MM.1S (cell line): ENCODE results near the gene HIPK3.

Experiments used
- EZH2 ChIP-seq: fragments of 300-600 bp; sonication (generic); optimal IDR thresholded peaks from 2 replicates; pipeline ENCODE3; 2017; ENCODE audit warnings: low read depth, mild to moderate bottlenecking, antibody characterized with exemption, low read length, mixed read lengths
- EZH2phosphoT487 ChIP-seq: fragments of 300-600 bp; sonication (generic); IDR thresholded peaks from 2 replicates; pipeline ENCODE4 v1.6.1; 2018; ENCODE audit warnings: antibody characterized with exemption, low read length
- TF ChIP-seq, protein P1 (sequence below): fragments of 300-600 bp; sonication (generic); IDR thresholded peaks from 2 replicates; pipeline ENCODE4 v1.5.1; 2016; ENCODE audit warnings: antibody characterized with exemption, low read length, mixed read lengths

DNA sequence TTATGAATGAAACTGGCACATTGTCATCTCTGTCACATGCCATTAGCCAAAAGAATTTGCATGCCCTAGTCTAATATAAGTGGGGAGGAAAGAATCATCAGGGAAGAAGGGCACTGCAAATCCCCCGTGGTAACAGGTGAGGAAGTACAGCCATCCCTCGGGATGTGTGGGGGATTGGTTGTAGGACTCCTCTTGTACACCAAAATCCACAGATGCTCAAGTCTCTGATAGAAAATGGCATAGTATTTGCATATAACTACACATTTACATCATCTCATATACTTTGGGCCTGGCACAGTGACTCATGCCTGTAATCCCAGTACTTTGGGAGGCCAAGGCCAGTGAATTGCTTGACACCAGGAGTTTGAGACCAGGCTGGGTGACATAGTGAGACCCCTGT is 109.7 kb downstream of the HIPK3 start:
- TF ChIP-seq, protein P1, sequence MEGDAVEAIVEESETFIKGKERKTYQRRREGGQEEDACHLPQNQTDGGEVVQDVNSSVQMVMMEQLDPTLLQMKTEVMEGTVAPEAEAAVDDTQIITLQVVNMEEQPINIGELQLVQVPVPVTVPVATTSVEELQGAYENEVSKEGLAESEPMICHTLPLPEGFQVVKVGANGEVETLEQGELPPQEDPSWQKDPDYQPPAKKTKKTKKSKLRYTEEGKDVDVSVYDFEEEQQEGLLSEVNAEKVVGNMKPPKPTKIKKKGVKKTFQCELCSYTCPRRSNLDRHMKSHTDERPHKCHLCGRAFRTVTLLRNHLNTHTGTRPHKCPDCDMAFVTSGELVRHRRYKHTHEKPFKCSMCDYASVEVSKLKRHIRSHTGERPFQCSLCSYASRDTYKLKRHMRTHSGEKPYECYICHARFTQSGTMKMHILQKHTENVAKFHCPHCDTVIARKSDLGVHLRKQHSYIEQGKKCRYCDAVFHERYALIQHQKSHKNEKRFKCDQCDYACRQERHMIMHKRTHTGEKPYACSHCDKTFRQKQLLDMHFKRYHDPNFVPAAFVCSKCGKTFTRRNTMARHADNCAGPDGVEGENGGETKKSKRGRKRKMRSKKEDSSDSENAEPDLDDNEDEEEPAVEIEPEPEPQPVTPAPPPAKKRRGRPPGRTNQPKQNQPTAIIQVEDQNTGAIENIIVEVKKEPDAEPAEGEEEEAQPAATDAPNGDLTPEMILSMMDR = no peak
- TF ChIP-seq EZH2phosphoT487 (no peak), EZH2 (no peak)
